Epithelial cell of prostate (primary cell): ENCODE data around the gene DYNC1H1.

Experiments
- DNase-seq: peaks from one replicate; pipeline ENCODE4 v3.0.0-alpha.2; 2011; ENCODE audit warnings: low read depth, low spot score
- H3K27ac ChIP-seq: fragments of 450-650 bp; 2 replicates; pipeline ENCODE4 v1.5.1; 2017; ENCODE audit warnings: mild to moderate bottlenecking

Gene DYNC1H1

GRCh38 chr14:101964297-101965180 lies at the start of gene DYNC1H1:
Gene DYNC1H1, plus strand, starts transcription at chr14:101964573. Its CDS starts 119 bp downstream, at chr14:101964692.
- H3K27ac ChIP-seq: peak within 1 kb of the TSS; percentile 78
- DNase-seq: peak; percentile 45

- DNase-seq: no peak
- H3K27ac ChIP-seq: no peak overlapping the region
Measured at GRCh38 chr14:101915871-101916815, 48.2 kb upstream of the DYNC1H1 start.

GRCh38 chr14:101916816-101917412 lies 47.5 kb upstream of the DYNC1H1 start:
- H3K27ac ChIP-seq: no peak overlapping the region

GRCh38 chr14:101917413-101918017 lies 46.9 kb upstream of the DYNC1H1 start:
- H3K27ac ChIP-seq: no peak overlapping the region
- DNase-seq: no peak

More at GRCh38 chr14:101916816-101917412, 47.5 kb upstream of the DYNC1H1 start:
- no peak for DNase-seq

- no peak overlapping the region for H3K27ac ChIP-seq
- DNase-seq: no peak
Measured at GRCh38 chr14:101918065-101918989, 46.0 kb upstream of the DYNC1H1 start.

GRCh38 chr14:101920271-101920670 lies 44.1 kb upstream of the DYNC1H1 start:
- no peak overlapping the region for H3K27ac ChIP-seq
- no peak for DNase-seq

- H3K27ac ChIP-seq: no peak overlapping the region
- DNase-seq: no peak
Measured at GRCh38 chr14:101922866-101923265, 41.5 kb upstream of the DYNC1H1 start.

GRCh38 chr14:101925152-101925551 lies 39.2 kb upstream of the DYNC1H1 start:
- DNase-seq: no peak
- no peak overlapping the region for H3K27ac ChIP-seq

GRCh38 chr14:101926085-101926484 lies 38.3 kb upstream of the DYNC1H1 start:
- H3K27ac ChIP-seq: no peak overlapping the region
- no peak for DNase-seq

- DNase-seq: no peak
- no peak overlapping the region for H3K27ac ChIP-seq
Measured at GRCh38 chr14:101926620-101927019, 37.8 kb upstream of the DYNC1H1 start.

- no peak for DNase-seq
- H3K27ac ChIP-seq: no peak overlapping the region
Measured at GRCh38 chr14:101927859-101928258, 36.5 kb upstream of the DYNC1H1 start.

- no peak for DNase-seq
- H3K27ac ChIP-seq: no peak overlapping the region
Measured at GRCh38 chr14:101928415-101928841, 35.9 kb upstream of the DYNC1H1 start.

GRCh38 chr14:101929096-101929495 lies 35.3 kb upstream of the DYNC1H1 start:
- H3K27ac ChIP-seq: no peak overlapping the region
- no peak for DNase-seq

- H3K27ac ChIP-seq: no peak overlapping the region
- no peak for DNase-seq
Measured at GRCh38 chr14:101929946-101930345, 34.4 kb upstream of the DYNC1H1 start.

GRCh38 chr14:101932673-101933072 lies 31.7 kb upstream of the DYNC1H1 start:
- no peak overlapping the region for H3K27ac ChIP-seq
- no peak for DNase-seq

GRCh38 chr14:101933209-101933608 lies 31.2 kb upstream of the DYNC1H1 start:
- no peak overlapping the region for H3K27ac ChIP-seq
- DNase-seq: no peak

- DNase-seq: no peak
Measured at GRCh38 chr14:101934601-101935150, 29.7 kb upstream of the DYNC1H1 start.

GRCh38 chr14:101937926-101938767 lies 26.2 kb upstream of the DYNC1H1 start:
- H3K27ac ChIP-seq: no peak overlapping the region
- DNase-seq: no peak

More at GRCh38 chr14:101934601-101935150, 29.7 kb upstream of the DYNC1H1 start:
- H3K27ac ChIP-seq: no peak overlapping the region
